Body of pancreas (tissue), 4 donors: Measurements from ENCODE around the gene PIWIL4. TPM values are rescaled to one million over a fixed set of nuclear protein-coding genes. Genes with fewer than 3 reads are reported as not detected.
"Not testable (repeated sequence)": the region's sequence is repeated elsewhere in the genome, so short reads cannot be mapped to it uniquely, and the experiment has no call there.

Source experiments
- ATAC-seq: fragments of 150-250 bp; one replicate; pipeline ENCODE4 v1.9.1; 2016
- DNase-seq, 4 donors: peaks; one replicate each; pipeline ENCODE4 v3.0.0-alpha.2; 2019
- H3K27ac ChIP-seq, 4 donors: fragments of 200-600 bp; sonication (generic); 1 replicate in 3 of 4; 2 replicates in 1 of 4; pipeline versions ENCODE4 v1.5.1 to v1.6.1; 2016 to 2019; ENCODE audit warnings: mild to moderate bottlenecking in 1 of 4, mixed read lengths in 1 of 4, moderate library complexity in 1 of 4
- H3K27me3 ChIP-seq, 2 donors: fragments of 200-600 bp; sonication (generic); one replicate each; pipeline ENCODE4 v1.6.0; 2016; ENCODE audit warnings: mild to moderate bottlenecking in 1 of 2
- H3K36me3 ChIP-seq, 2 donors: fragments of 200-600 bp; sonication (generic); replicated peaks in 1 of 2; 2 replicates each; pipeline ENCODE4 v1.5.1; 2016; ENCODE audit warnings: low read depth in 2 of 2; ENCODE audit not compliant: insufficient read depth in 1 of 2
- H3K4me1 ChIP-seq: fragments of 200-600 bp; sonication (generic); one replicate; pipeline ENCODE4 v1.6.0; 2016
- H3K4me3 ChIP-seq, 2 donors: fragments of 200-600 bp; sonication (generic); 1 replicate in 1 of 2; 2 replicates in 1 of 2; pipeline ENCODE4 v1.5.1; 2016 to 2019
- H3K9me3 ChIP-seq, 3 donors: fragments of 200-600 bp; sonication (generic); 1 replicate in 2 of 3; 2 replicates in 1 of 3; pipeline ENCODE4 v1.5.1; 2016
- POLR2A ChIP-seq, 3 donors: fragments of 450-650 bp; IDR thresholded peaks; one replicate each; pipeline ENCODE4 v1.6.1; 2016; ENCODE audit warnings: antibody characterized with exemption in 3 of 3, mild to moderate bottlenecking in 2 of 3
- WGBS, 2 donors: methylation state at CpG; one replicate each; pipeline ENCODE4 v1.1.5; 2017; 5-methylcytosine and 5-hydroxymethylcytosine counted together
- intact Hi-C: fragments of 100-400 bp; cut with DNase I; formaldehyde crosslinking; loops from one replicate; pipeline ENCODE4 v1.15.1; 2023
- total RNA-seq, 2 donors: library from RNA; depleted of rRNA; stranded (reverse); fragments of >200 nt; gene quantifications; one replicate each; pipeline ENCODE4 v1.1.0, GENCODE V29; 2016
- TF ChIP-seq, protein P1 (sequence below), 7 experiments: fragments of 450-650 bp in 4 of 7; fragments of 200-600 bp in 3 of 7; sonication (generic) in 3 of 7; IDR thresholded peaks; one replicate each; pipeline ENCODE4 v1.5.1; 2016 to 2019; ENCODE audit warnings: antibody characterized with exemption in 7 of 7

PIWIL4 gene
- total RNA-seq, 2 donors from 2014 or later: 6.5 to 13.2 TPM

DNA sequence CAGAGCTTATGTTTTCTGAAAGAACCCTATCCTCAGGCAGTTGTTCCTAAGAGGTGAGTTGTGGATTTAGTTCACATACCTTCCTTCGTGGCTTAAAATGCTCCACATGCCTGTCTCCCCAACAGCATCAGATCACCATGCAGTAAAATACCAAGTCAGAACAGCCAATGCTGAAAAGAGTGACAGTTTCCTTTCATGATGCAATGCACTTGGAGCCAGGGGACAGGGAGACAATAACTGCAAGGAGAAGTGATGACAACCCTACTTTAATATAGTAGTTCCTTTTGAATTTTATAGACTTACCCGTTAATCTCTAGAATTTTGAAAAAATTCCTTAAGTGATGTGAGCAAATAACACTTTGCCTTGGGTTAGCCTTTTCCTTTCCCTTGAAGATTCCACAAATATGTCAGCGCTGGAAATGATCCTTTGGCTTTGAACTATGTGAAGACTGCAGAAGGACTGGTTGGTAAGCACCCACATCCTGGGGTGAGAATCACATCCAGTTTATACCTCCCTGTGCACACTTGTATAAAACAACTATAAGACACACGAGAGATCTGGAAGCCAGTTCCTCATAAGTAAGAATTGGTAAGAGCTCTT is 71.2 kb downstream of the PIWIL4 start:
- H3K27ac ChIP-seq: peak overlapping the region in 1 of 4 donors; percentile 42
- H3K4me3 ChIP-seq: no peak overlapping the region
- no peak for ATAC-seq

DNA sequence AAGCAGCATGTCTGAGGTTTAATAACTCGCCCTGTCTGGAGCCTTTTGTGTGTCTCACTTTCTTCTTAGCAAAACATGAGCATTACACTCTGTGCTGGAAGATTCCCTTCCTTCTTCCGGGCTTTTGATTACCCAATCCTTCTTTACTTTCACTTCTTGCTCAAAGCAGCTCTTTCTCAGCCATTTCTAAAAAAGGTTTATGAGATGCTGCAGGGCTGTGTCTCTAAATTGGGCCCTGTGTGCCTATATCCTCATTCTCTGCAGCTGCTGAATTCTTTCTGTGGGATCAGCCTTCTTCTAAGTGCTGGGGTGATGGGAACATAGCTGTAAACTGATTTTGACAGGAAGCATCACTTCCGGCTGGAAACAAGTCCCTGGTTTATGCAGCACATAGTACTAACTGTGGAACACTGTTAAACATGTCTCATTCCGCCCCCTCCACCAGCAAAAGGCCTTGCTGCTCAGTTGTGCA is 71.8 kb downstream of the PIWIL4 start:
- Histone ChIP-seq H3K27ac (peak overlapping the region in 1 of 4 donors; percentile 42), H3K4me1 (no peaks in the 10 kb centered on the region), H3K36me3 (no peaks in the 10 kb centered on the region), H3K9me3 (no peaks in the 10 kb centered on the region), H3K27me3 (no peaks in the 10 kb centered on the region), H3K4me3 (no peak overlapping the region)
- DNase-seq (no peak), ATAC-seq (no peak)
- intact Hi-C loops: no loop called here
- 68 to 72% methylated on average over 4 of the region's 4 CpGs for WGBS, 2 donors
- no peak for TF ChIP-seq POLR2A (IDR thresholded peaks at IDR 0.05)
- TF ChIP-seq, protein P1, sequence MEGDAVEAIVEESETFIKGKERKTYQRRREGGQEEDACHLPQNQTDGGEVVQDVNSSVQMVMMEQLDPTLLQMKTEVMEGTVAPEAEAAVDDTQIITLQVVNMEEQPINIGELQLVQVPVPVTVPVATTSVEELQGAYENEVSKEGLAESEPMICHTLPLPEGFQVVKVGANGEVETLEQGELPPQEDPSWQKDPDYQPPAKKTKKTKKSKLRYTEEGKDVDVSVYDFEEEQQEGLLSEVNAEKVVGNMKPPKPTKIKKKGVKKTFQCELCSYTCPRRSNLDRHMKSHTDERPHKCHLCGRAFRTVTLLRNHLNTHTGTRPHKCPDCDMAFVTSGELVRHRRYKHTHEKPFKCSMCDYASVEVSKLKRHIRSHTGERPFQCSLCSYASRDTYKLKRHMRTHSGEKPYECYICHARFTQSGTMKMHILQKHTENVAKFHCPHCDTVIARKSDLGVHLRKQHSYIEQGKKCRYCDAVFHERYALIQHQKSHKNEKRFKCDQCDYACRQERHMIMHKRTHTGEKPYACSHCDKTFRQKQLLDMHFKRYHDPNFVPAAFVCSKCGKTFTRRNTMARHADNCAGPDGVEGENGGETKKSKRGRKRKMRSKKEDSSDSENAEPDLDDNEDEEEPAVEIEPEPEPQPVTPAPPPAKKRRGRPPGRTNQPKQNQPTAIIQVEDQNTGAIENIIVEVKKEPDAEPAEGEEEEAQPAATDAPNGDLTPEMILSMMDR (IDR thresholded peaks at IDR 0.05): no peak

More for the DNA sequence above, 71.2 kb downstream of the PIWIL4 start:
- no peaks in the 10 kb centered on the region for H3K27me3 ChIP-seq
- 62 to 71% methylated on average over 4 of the region's 4 CpGs for WGBS, 2 donors
- no peaks in the 10 kb centered on the region for H3K36me3 ChIP-seq
- DNase-seq: no peak
- H3K9me3 ChIP-seq: no peaks in the 10 kb centered on the region
- TF ChIP-seq POLR2A (IDR thresholded peaks at IDR 0.05): no peak
- TF ChIP-seq, protein P1 (IDR thresholded peaks at IDR 0.05): no peak
- no peaks in the 10 kb centered on the region for H3K4me1 ChIP-seq
- intact Hi-C loops: no loop called here

DNA sequence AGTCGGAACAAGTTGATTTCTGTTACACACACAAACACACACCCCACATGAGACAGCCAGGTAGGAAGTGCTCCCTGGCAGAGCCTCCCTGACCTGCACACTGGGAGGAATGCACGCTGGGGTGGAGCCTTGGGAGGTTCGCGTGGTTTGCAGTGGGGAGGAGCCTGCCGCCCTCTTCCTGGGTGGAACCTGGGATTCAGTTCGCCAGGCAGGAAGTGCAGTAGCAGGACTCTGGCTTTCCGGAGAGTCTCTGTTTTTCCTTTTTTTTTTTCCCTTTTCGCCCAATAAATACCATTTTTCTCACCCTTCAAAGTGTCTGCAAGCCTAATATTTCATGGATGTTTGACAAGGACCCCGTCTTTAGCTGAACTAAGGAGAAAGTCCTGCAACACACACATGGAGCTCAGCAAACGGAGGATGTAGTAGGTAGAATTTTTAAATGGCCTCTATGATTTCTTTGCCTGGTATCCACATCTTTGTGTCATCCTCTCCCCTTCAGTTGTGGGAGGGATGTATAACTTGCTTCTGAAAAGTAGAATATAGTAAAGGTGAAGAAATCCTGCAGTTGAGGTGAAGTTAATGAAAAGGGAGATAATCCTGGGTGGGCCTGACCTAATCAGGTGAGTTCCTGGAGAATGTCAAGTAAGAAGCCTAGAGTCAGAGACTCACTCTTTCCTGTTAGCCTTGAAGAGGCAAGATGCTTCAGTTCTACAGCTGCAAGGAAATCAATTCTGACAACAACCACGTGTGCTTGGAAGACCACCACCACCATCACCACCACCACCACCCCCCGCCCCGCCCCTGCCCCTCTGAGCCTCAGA is 72.9 kb downstream of the PIWIL4 start:
- H3K4me1 ChIP-seq: no peaks in the 10 kb centered on the region
- DNase-seq: no peak
- no peaks in the 10 kb centered on the region for H3K36me3 ChIP-seq
- ATAC-seq: no peak
- no peaks in the 10 kb centered on the region for H3K27me3 ChIP-seq
- H3K9me3 ChIP-seq: no peaks in the 10 kb centered on the region
- WGBS, 2 donors: 79 to 86% methylated on average over 13 of the region's 13 CpGs
- intact Hi-C loops: no loop called here
- TF ChIP-seq, protein P1 (IDR thresholded peaks at IDR 0.05): no peak
- no peak for TF ChIP-seq POLR2A (IDR thresholded peaks at IDR 0.05)
- no peak overlapping the region for H3K27ac ChIP-seq
- H3K4me3 ChIP-seq: no peak overlapping the region

DNA sequence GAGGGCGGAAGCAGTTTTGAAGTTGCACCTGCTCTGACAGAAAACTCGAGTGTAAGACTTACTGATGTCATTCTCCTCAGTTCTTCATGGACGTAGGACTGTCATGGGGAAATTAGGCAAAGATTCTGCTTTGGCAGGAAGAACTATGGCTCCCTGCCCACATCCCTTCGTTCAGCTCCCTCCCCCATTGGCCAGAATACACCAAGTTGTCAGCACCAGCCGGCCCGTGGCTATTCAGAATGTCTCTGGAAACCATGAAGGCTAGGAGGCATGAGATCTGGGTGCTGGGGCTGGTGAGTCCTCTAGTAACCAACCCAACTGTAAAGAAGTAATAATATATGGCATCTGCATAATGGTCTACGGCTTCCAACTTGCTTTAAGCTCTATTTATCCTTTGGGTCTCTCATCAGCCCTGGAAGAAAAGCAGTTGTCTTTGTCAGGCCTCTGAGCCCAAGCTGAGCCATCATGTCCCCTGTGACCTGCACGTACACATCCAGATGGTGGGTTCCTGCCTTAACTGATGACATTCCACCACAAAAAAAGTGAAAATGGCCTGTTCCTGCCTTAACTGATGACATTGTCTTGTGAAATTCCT is 74.1 kb downstream of the PIWIL4 start:
- intact Hi-C loops: no loop called here
- DNase-seq: no peak
- H3K4me3 ChIP-seq: no peak overlapping the region
- no peak for TF ChIP-seq POLR2A (IDR thresholded peaks at IDR 0.05)
- H3K27me3 ChIP-seq: no peaks in the 10 kb centered on the region
- H3K4me1 ChIP-seq: no peaks in the 10 kb centered on the region
- no peaks in the 10 kb centered on the region for H3K36me3 ChIP-seq
- no peak for ATAC-seq
- H3K27ac ChIP-seq: no peak overlapping the region
- WGBS, 2 donors: 79 to 84% methylated on average over 8 of the region's 8 CpGs
- no peaks in the 10 kb centered on the region for H3K9me3 ChIP-seq

DNA sequence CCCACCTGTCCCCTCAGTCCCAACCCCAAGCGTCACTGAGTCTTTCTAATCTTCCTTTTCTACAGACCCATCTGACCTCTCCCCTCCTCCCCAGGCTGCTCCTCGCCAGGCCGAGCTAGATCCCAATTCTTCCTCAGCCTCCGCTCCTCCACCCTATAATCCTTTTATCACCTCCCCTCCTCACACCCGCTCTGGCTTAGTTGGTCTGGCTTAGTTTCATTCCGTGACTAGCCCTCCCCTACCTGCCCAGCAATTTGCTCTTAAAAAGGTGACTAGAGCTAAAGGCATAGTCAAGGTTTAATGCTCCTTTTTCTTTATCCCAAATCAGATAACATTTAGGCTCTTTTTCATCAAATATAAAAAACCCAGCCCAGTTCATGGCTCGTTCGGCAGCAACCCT is 76.0 kb downstream of the PIWIL4 start:
- H3K4me1 ChIP-seq, H3K36me3 ChIP-seq, H3K9me3 ChIP-seq, ATAC-seq, H3K4me3 ChIP-seq, DNase-seq, intact Hi-C loops, H3K27ac ChIP-seq, H3K27me3 ChIP-seq: not testable (repeated sequence)
- 77 to 78% methylated on average over 6 to 7 of the region's 8 CpGs for WGBS, 2 donors
